Ishikawa (cell line): ENCODE measurements around the gene PRRG4.

ENCODE experiments used
- CREB1 ChIP-seq: IDR thresholded peaks from 2 replicates; pipeline ENCODE4 v1.6.1; 2012; ENCODE audit warnings: low read depth
- RAD21 ChIP-seq: IDR thresholded peaks from 2 replicates; pipeline ENCODE4 v1.6.1; 2012; ENCODE audit warnings: low read depth

- TF ChIP-seq RAD21 (no peak), CREB1 (no peak)
These were observed 44.5 kb upstream of the PRRG4 start for GRCh38 chr11:32785262-32785661.
